Testis (tissue), 3 donors: ENCODE data around the gene RPL32. TPM values are rescaled to one million over a fixed set of nuclear protein-coding genes. Genes with fewer than 3 reads are reported as not detected.
"Not testable (repeated sequence)": the region's sequence is repeated elsewhere in the genome, so short reads cannot be mapped to it uniquely, and the experiment has no call there.

Experiments used
- DNase-seq: peaks from one replicate; pipeline ENCODE4 v3.0.0-alpha.2; 2019
- H3K27ac ChIP-seq, 2 donors: fragments of 200-600 bp; sonication (generic); one replicate each; pipeline ENCODE4 v1.5.1; 2019
- H3K27me3 ChIP-seq: fragments of 200-600 bp; sonication (generic); one replicate; pipeline ENCODE4 v1.5.1; 2019
- H3K36me3 ChIP-seq: fragments of 200-600 bp; sonication (generic); one replicate; pipeline ENCODE4 v1.5.1; 2017; ENCODE audit warnings: low read depth; ENCODE audit errors: missing control alignments
- H3K4me1 ChIP-seq: fragments of 200-600 bp; sonication (generic); one replicate; pipeline ENCODE4 v1.5.1; 2019
- H3K4me3 ChIP-seq, 2 donors: fragments of 200-600 bp; sonication (generic); one replicate each; pipeline ENCODE4 v1.5.1; 2017 to 2019
- H3K9me3 ChIP-seq: fragments of 200-600 bp; sonication (generic); one replicate; pipeline ENCODE4 v1.5.1; 2017
- CTCF ChIP-seq, 3 experiments: fragments of 450-650 bp in 2 of 3; fragments of 200-600 bp in 1 of 3; sonication (generic) in 1 of 3; IDR thresholded peaks; one replicate each; pipeline ENCODE4 v1.5.1; 2016 to 2019; ENCODE audit warnings: antibody characterized with exemption in 3 of 3, mild to moderate bottlenecking in 2 of 3, moderate library complexity in 1 of 3
- POLR2A ChIP-seq: fragments of 450-650 bp; IDR thresholded peaks from one replicate; pipeline ENCODE4 v1.6.1; 2017; ENCODE audit warnings: antibody characterized with exemption, mild to moderate bottlenecking, moderate library complexity
- WGBS, 2 donors: methylation state at CpG; one replicate each; pipeline ENCODE4 v1.1.5; 2018; 5-methylcytosine and 5-hydroxymethylcytosine counted together
- intact Hi-C: fragments of 100-400 bp; cut with DNase I; formaldehyde crosslinking; loops from one replicate; pipeline ENCODE4 v1.15.1; 2023; ENCODE audit warnings: low total_unique reads
- polyA plus RNA-seq: library from polyadenylated mRNA; stranded (reverse); fragments of 350-450 nt; fragmentation: Illumina TruSeq; extraction: RNeasy Lipid Tissue Mini Kit (QIAGEN cat#74804); gene quantifications from one replicate; pipeline ENCODE4 v1.2.3, GENCODE V29; 2014; ENCODE audit warnings: low read depth, low replicate concordance; ENCODE audit not compliant: insufficient read depth
- small RNA-seq, 2 donors: library from RNA; depleted of rRNA; stranded (forward); fragments of <200 nt; gene quantifications; one replicate each; pipeline ENCODE3, GENCODE V24; 2016
- total RNA-seq, 2 donors: library from RNA; depleted of rRNA; stranded (reverse); fragments of >200 nt; gene quantifications; one replicate each; pipeline ENCODE4 v1.2.3, GENCODE V29; 2016

RPL32 gene
- total and polyA plus RNA-seq, 3 donors from 2014 or later = 435 to 1,578 (median 713) TPM

- peak; percentile 63 for DNase-seq
- H3K9me3 ChIP-seq, H3K27ac ChIP-seq, H3K4me3 ChIP-seq, intact Hi-C loops, H3K4me1 ChIP-seq, H3K36me3 ChIP-seq, H3K27me3 ChIP-seq: not testable (repeated sequence)
- 57 to 79% methylated on average over 3 to 8 of the region's 9 CpGs for WGBS, 2 donors
- TF ChIP-seq CTCF (IDR thresholded peaks at IDR 0.05) = peak in 1 of 3 experiments; percentile 33
Observed at GRCh38 chr3:12787346-12787745, 54.0 kb downstream of the RPL32 start.

- Histone ChIP-seq H3K27ac (no peak overlapping the region), H3K4me1 (no peaks in the 10 kb centered on the region), H3K36me3 (no peaks in the 10 kb centered on the region), H3K27me3 (no peaks in the 10 kb centered on the region), H3K4me3 (no peak overlapping the region), H3K9me3 (no peaks in the 10 kb centered on the region)
- no peak for DNase-seq
- WGBS, 2 donors = 85 to 88% methylated on average over 4 of the region's 4 CpGs
- no peak for TF ChIP-seq CTCF (IDR thresholded peaks at IDR 0.05)
- no peak for TF ChIP-seq POLR2A
- intact Hi-C loops = no loop called here
Observed at GRCh38 chr3:12785096-12785495, 56.3 kb downstream of the RPL32 start.

Small RNAs within 50 kb of the gene (small RNA-seq; reads per million reads assigned to genes)
- gene AC034198.1 = 0 reads per million in 2 donors

Other genes with a start within 250 kb of the RPL32 start
- gene RAF1, start 177.4 kb downstream of the RPL32 start, total RNA-seq = 100 to 1,000 TPM; 133 to 138 TPM
- gene RAF1, start 177.4 kb downstream of the RPL32 start, polyA plus RNA-seq = 68.7 TPM
- 1 to 10 TPM; 1.5 to 1.7 TPM for gene TMEM40, start 82.3 kb downstream of the RPL32 start, total RNA-seq
- gene TMEM40, start 82.3 kb downstream of the RPL32 start, polyA plus RNA-seq = 0.96 TPM
- 100 to 1,000 TPM; 118 to 128 TPM for gene CAND2, start 44.9 kb downstream of the RPL32 start, total RNA-seq
- 38.0 TPM for gene CAND2, start 44.9 kb downstream of the RPL32 start, polyA plus RNA-seq
- 10 to 100 TPM; 74.3 to 89.4 TPM for gene IQSEC1, start 231.9 kb upstream of the RPL32 start, total RNA-seq
- 32.9 TPM for gene IQSEC1, start 231.9 kb upstream of the RPL32 start, polyA plus RNA-seq